Activated CD4-positive, alpha-beta T cell treated with anti-CD3 and anti-CD28 coated beads, Interleukin-2, Interleukin-6, amounts not matched to agents 100 ng/mL and 50 ng/mL, durations not matched to agents 16 hours and 8 hours (primary cell): ENCODE results near the gene CFAP119.

ENCODE experiments used
- DNase-seq: peaks from one replicate; pipeline ENCODE4 v3.0.0-alpha.2; 2020

CFAP119 gene

GRCh38 chr16:30738984-30739951 is 22.6 kb downstream of the CFAP119 start:
- no peak for DNase-seq

GRCh38 chr16:30737794-30738648 is 23.8 kb downstream of the CFAP119 start:
- no peak for DNase-seq

- DNase-seq = no peak
Measured at GRCh38 chr16:30736995-30737793, 24.7 kb downstream of the CFAP119 start.

- DNase-seq = peak; percentile 21
Measured at GRCh38 chr16:30731411-30731810, 30.5 kb downstream of the CFAP119 start.

GRCh38 chr16:30728899-30729672 is 32.8 kb downstream of the CFAP119 start:
- DNase-seq = no peak

DNA sequence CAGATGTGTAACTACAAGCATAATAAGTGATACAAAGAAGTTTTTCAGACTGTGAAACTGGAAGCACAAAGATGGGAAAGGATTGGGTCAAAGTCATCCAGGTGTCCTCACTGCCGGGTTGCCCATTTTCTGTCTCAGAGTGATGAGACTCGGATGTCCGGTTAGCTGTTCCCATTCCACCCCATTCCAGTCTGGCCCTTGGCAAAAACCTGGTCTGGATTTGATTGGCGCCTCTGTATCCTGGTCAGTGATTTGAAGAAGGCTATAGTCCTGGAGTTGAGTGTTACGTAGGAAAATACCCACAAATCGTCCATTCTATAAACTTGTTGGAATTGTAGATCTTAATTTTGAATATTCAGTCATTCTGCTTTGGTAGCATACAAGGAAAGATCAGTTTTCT is 33.5 kb downstream of the CFAP119 start:
- no peak for DNase-seq

DNA sequence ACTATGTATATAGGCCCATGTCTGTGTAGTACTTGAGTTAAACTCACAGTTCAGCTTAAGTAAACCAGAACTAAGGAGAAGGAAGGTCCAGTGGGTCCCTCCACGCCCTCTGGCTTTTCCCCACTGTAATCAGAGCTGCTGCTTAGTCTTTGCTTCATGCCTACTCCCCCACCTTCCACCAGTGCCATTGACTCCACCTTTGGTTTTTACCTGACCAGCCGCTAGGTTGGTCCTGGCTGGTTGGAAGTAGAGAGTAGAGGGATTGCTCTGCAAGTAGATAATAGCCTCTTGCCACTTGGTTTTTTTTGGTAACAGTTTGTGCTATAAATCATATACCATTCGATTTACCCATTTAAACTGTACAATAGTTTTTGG is 36.5 kb downstream of the CFAP119 start:
- DNase-seq = no peak

GRCh38 chr16:30724641-30725417 is 37.0 kb downstream of the CFAP119 start:
- no peak for DNase-seq

DNA sequence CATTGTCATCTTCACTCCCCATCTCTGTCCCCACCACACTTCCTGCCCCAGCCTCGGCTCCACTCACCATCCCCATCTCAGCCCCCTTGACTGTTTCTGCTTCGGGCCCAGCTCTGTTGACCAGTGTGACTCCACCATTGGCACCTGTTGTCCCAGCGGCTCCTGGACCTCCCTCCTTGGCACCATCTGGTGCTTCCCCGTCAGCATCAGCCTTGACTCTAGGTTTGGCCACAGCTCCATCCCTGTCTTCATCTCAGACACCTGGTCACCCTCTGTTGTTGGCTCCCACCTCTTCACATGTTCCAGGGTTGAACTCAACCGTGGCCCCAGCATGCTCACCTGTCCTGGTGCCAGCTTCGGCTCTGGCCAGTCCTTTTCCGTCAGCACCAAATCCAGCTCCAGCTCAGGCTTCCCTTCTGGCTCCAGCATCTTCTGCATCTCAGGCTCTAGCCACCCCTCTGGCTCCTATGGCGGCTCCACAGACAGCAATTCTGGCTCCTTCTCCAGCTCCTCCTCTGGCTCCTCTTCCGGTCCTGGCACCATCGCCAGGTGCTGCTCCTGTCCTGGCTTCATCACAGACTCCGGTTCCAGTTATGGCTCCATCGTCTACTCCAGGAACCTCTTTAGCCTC is 38.0 kb downstream of the CFAP119 start:
- DNase-seq = no peak

- DNase-seq = no peak
Measured at GRCh38 chr16:30722916-30723315, 38.9 kb downstream of the CFAP119 start.

DNA sequence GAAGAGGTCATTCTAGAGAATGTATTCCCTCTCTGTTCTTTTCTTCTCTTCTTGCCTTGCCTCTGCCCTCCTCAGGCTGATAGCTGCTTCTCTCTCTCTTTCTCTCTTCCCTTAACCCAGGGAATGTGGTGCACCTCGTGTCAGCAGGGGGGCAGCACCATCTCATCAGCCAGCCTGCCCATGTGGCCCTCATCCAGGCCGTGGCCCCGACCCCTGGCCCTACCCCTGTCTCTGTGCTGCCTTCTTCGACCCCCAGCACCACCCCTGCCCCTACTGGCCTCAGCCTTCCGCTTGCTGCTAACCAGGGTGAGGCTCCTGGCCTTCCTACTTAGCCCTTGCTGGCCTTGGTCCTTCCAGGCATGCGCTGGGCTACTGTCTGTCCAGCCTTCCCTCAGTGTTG is 39.4 kb downstream of the CFAP119 start:
- no peak for DNase-seq

- no peak for DNase-seq
Measured at GRCh38 chr16:30721606-30722005, 40.3 kb downstream of the CFAP119 start.

GRCh38 chr16:30721167-30721566 is 40.7 kb downstream of the CFAP119 start:
- DNase-seq = no peak

GRCh38 chr16:30720694-30721093 is 41.2 kb downstream of the CFAP119 start:
- no peak for DNase-seq

DNA sequence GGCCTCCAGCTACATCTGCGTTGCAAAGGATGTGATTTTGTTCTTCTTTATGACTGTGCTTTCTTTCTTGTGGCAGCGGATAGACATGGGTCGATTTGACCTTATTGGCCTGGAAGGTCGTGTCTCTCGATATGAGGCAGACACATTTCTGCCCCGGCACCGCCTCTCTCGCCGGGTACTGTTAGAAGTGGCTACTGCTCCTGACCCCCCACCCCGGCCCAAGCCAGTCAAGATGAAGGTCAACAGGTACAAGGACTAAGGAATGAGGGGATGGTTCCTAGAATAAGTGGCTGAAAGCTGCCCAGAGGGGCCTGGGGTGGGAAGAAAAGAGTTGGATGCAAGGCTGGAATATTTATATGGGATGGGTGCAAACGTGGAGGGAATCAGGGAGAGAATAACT is 41.8 kb downstream of the CFAP119 start:
- no peak for DNase-seq

- DNase-seq = peak; percentile 80
Measured at GRCh38 chr16:30715750-30716445, 46.0 kb downstream of the CFAP119 start.

DNA sequence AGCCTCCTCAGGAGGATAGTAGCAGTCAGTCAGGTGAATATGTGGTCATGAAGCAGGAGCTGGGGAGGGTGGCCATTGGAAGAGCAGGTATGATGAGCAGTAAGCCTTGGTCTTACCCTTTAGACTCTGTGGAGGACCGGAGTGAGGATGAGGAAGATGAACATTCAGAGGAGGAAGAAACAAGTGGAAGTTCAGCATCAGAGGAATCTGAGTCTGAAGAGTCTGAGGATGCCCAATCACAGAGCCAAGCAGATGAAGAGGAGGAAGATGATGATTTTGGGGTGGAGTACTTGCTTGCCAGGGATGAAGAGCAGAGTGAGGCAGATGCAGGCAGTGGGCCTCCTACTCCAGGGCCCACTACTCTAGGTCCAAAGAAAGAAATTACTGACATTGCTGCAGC is 50.1 kb downstream of the CFAP119 start:
- DNase-seq = no peak

DNA sequence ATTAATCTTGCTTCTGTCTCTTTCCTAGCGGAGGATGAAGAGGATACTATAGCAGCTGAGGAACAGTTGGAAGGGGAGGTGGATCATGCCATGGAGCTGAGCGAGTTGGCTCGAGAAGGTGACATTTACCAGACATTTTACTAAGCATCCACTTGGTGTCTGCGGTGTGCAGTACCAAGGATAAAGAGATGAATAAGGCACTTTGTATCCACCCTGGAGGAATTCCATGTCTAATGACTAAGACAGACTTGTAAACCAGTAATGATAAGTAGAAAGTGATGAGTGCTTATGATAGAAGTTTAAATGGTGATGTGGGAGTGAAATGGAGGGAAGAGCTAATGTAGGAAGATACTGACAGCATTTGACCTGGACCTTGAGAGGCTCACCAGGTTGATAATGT is 50.9 kb downstream of the CFAP119 start:
- DNase-seq = no peak
